DND-41 (cell line): ENCODE results near the gene DRD4.

Experiments used
- ATAC-seq: fragments of 200-7000 bp; cut with Tn5 transposase; 3 replicates; pipeline ENCODE4 v1.9.1; 2021; ENCODE audit warnings: low read depth; ENCODE audit not compliant: insufficient read depth
- DNase-seq: peaks from one replicate; pipeline ENCODE4 v3.0.0-alpha.2; 2020
- H2AFZ ChIP-seq: 2 replicates; pipeline ENCODE4 v1.6.0; 2012; ENCODE audit warnings: low read depth, low read length
- H3K27ac ChIP-seq: 2 replicates; pipeline ENCODE4 v1.5.1; 2012; ENCODE audit warnings: low read length, inconsistent platforms
- H3K27me3 ChIP-seq: fragments of 200-600 bp; sonication (generic); 2 replicates; pipeline ENCODE4 v1.6.0; 2012; ENCODE audit warnings: low read length, mild to moderate bottlenecking, inconsistent platforms; ENCODE audit not compliant: insufficient read depth, poor library complexity
- H3K36me3 ChIP-seq: 2 replicates; pipeline ENCODE4 v1.5.1; 2012; ENCODE audit warnings: low read length, inconsistent platforms; ENCODE audit not compliant: insufficient read depth
- H3K4me1 ChIP-seq: 2 replicates; pipeline ENCODE4 v1.5.1; 2012; ENCODE audit warnings: mild to moderate bottlenecking, low read length; ENCODE audit not compliant: insufficient read depth
- H3K4me2 ChIP-seq: 2 replicates; pipeline ENCODE4 v1.6.0; 2012; ENCODE audit warnings: mild to moderate bottlenecking, moderate library complexity, low read length, inconsistent platforms; ENCODE audit not compliant: insufficient read depth
- H3K4me3 ChIP-seq, 2 experiments: fragments of 200-600 bp in 1 of 2; shearing (Covaris generic) in 1 of 2; 2 replicates each; pipeline ENCODE4 v1.5.1; 2012 to 2016; ENCODE audit warnings: inconsistent platforms in 2 of 2, low read length in 2 of 2, mild to moderate bottlenecking in 2 of 2, low read depth in 1 of 2, moderate library complexity in 1 of 2
- H3K79me2 ChIP-seq: 2 replicates; pipeline ENCODE4 v1.6.0; 2012; ENCODE audit warnings: low read length, inconsistent platforms; ENCODE audit not compliant: insufficient read depth
- H3K9ac ChIP-seq: 2 replicates; pipeline ENCODE4 v1.6.0; 2012; ENCODE audit warnings: low read depth, mild to moderate bottlenecking, inconsistent platforms, low read length, moderate library complexity
- H3K9me3 ChIP-seq: 2 replicates; pipeline ENCODE4 v1.5.1; 2012; ENCODE audit warnings: low read length, moderate library complexity, mild to moderate bottlenecking, inconsistent platforms; ENCODE audit not compliant: insufficient read depth, severe bottlenecking
- H4K20me1 ChIP-seq: 2 replicates; pipeline ENCODE4 v1.6.0; 2012; ENCODE audit warnings: low read length; ENCODE audit not compliant: insufficient read depth
- EZH2 ChIP-seq: IDR thresholded peaks from 3 replicates; pipeline ENCODE4 v1.6.1; 2012; ENCODE audit warnings: borderline replicate concordance, low read depth, mild to moderate bottlenecking, moderate library complexity, low read length, inconsistent platforms; ENCODE audit not compliant: severe bottlenecking
- TF ChIP-seq, protein P1 (sequence below): IDR thresholded peaks from 2 replicates; pipeline ENCODE4 v1.5.1; 2012; ENCODE audit warnings: borderline replicate concordance, low read length, moderate library complexity, mild to moderate bottlenecking; ENCODE audit not compliant: poor library complexity, severe bottlenecking; ENCODE audit errors: extremely low read depth

The DRD4 gene

DNA sequence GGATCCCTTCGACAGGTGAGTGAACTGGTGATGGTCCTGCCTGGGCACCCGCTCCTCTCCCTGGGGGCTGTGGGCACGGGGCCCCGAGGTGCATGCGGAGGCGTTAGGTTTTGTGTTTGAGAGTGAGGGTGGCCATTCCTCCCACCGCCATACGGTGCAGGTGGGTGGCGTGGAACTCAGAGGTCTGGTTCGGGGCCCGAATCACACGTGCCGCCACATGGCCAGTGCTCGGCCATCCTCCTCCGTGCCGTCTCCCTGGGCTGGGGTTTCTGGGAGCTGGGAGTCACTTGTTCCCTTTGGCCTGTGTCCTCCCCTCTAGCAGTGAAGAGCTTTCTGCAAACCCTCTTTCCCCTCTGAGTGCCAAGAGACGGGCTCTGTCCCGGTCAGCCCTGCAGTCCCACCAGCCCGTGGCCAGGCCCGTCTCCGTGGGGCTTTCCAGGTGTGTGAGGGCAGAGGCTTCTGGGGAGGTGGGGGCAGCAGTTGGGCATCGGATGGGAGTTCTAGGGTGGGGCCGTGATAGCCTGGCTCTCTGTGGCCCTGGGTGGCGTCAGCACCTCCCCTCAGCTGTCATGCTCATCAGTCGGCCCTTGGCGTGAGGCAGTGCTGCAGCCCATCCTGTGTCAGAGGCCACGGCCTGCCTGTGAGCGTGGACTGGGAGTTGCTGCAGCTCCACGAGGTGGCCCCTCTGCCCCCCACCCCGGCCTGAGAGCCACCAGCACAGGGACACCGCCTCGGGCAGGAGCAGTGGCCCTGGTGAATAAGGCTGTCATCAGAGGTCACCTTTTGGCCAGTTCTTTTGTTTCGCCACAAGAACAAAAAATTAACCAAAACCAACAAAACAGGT is 31.6 kb upstream of the DRD4 start:
- Histone ChIP-seq H3K4me3 (no peak overlapping the region), H3K27me3 (no peaks in the 10 kb centered on the region), H3K4me2 (no peak overlapping the region), H3K27ac (no peak overlapping the region), H3K36me3 (peaks cover 97% of the 10 kb centered on the region), H3K9ac (no peak overlapping the region), H2AFZ (no peak overlapping the region), H3K4me1 (no peaks in the 10 kb centered on the region), H4K20me1 (peaks cover 56% of the 10 kb centered on the region), H3K79me2 (peaks cover 11% of the 10 kb centered on the region), H3K9me3 (no peaks in the 10 kb centered on the region)
- ATAC-seq: no peak
- TF ChIP-seq EZH2: no peak
- TF ChIP-seq, protein P1, sequence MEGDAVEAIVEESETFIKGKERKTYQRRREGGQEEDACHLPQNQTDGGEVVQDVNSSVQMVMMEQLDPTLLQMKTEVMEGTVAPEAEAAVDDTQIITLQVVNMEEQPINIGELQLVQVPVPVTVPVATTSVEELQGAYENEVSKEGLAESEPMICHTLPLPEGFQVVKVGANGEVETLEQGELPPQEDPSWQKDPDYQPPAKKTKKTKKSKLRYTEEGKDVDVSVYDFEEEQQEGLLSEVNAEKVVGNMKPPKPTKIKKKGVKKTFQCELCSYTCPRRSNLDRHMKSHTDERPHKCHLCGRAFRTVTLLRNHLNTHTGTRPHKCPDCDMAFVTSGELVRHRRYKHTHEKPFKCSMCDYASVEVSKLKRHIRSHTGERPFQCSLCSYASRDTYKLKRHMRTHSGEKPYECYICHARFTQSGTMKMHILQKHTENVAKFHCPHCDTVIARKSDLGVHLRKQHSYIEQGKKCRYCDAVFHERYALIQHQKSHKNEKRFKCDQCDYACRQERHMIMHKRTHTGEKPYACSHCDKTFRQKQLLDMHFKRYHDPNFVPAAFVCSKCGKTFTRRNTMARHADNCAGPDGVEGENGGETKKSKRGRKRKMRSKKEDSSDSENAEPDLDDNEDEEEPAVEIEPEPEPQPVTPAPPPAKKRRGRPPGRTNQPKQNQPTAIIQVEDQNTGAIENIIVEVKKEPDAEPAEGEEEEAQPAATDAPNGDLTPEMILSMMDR: no peak
- DNase-seq: no peak

DNA sequence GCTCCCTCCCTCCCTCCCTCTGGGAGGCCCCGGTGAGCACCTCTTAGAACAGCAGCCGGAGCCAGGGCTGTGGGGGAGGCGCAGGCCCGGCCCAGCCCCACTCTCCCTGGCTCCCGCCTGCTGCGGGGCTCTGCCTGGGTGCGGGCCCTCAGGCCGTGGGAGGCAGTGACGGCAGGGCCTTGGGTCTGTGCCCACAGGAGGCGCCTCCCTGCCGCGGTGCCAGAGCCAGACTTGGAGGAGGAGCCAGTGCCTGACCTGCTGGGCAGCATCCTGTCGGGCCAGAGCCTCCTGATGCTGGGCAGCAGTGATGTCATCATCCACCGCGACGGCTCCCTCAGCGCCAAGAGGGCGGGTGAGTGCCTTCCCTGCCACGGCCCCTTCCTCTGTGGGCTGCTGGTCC is 30.8 kb upstream of the DRD4 start:
- peaks cover 100% of the 10 kb centered on the region for H3K36me3 ChIP-seq
- H3K9me3 ChIP-seq: no peaks in the 10 kb centered on the region
- H3K27me3 ChIP-seq: no peaks in the 10 kb centered on the region
- DNase-seq: no peak
- peaks cover 63% of the 10 kb centered on the region for H4K20me1 ChIP-seq
- no peak overlapping the region for H3K4me3 ChIP-seq
- ATAC-seq: no peak
- no peaks in the 10 kb centered on the region for H3K4me1 ChIP-seq
- peaks cover 11% of the 10 kb centered on the region for H3K79me2 ChIP-seq
- TF ChIP-seq EZH2: no peak
- TF ChIP-seq, protein P1: no peak
- no peak overlapping the region for H3K9ac ChIP-seq
- H3K4me2 ChIP-seq: no peak overlapping the region
- H2AFZ ChIP-seq: no peak overlapping the region
- no peak overlapping the region for H3K27ac ChIP-seq

DNA sequence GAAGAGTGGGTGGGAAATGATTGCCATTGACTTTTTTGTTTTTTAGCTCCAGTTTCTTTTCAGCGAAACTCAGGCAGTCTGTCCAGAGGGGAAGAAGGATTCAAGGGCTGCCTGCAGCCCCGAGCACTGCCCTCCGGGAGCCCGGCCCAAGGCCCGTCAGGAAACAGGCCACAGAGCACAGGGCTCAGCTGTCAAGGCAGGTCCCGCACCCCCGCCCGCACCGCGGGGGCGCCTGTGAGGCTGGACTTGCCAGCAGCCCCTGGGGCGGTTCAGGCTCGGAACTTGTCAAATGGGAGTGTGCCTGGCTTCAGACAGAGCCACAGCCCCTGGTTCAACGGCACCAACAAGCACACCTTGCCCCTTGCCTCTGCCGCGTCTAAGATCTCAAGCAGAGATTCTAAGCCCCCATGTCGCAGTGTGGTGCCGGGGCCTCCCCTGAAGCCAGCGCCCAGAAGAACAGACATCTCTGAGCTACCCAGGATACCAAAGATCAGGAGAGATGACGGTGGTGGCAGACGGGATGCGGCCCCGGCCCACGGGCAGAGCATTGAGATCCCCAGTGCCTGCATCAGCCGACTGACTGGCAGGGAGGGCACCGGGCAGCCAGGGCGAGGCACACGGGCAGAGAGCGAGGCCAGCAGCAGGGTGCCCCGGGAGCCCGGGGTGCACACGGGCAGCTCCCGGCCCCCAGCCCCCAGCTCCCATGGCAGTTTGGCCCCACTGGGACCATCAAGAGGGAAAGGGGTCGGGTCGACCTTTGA is 29.9 kb upstream of the DRD4 start:
- Histone ChIP-seq H3K36me3 (peaks cover 100% of the 10 kb centered on the region), H3K4me3 (no peak overlapping the region), H3K27me3 (no peaks in the 10 kb centered on the region), H3K27ac (no peak overlapping the region), H2AFZ (no peak overlapping the region), H3K79me2 (peaks cover 8% of the 10 kb centered on the region), H3K4me1 (no peaks in the 10 kb centered on the region), H3K9ac (no peak overlapping the region), H4K20me1 (peaks cover 62% of the 10 kb centered on the region), H3K9me3 (no peaks in the 10 kb centered on the region), H3K4me2 (no peak overlapping the region)
- TF ChIP-seq EZH2: no peak
- TF ChIP-seq, protein P1: no peak
- DNase-seq (no peak), ATAC-seq (no peak)
